ENCODE data around the gene OPALIN.

DNA sequence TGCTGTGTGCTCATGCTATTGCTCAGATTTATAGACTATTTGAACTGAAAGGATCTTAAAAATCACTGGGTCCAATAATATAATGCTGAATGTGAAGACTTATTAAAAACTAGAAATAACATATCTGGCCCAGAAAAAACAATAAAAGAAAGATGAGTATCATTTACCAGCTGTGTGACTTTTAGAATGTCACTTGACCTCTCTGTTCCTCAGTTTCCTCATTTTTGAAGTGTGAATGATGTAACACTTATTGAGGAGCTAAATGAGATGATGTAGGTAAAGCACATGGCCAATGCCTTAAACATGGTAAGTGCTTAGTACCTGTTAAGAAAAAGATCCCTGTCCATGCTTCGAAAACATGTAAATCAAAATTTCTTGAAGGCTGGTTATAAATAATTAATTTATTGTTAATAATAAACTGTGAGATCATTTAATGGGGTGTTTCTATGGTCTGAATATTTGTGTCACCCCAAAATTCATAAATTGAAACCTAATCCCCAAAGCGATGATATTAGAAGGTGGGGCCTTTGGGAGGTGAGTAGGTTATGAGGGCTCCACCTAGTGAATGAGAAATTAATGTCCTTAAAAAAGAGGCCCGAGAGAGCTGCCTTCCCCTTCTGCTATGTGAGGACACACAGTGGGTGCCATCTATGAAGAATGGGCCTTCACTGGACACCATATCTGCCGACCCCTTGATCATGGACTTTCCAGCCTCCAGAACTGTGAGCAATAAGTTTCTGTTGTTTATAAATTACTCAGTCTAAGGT, 41.6 kb downstream of the OPALIN start:
- TF ChIP-seq EZH2 (IDR thresholded peaks at IDR 0.05; ENCODE audit: borderline replicate concordance, low read depth, low read length, poor library complexity, severe bottlenecking): no peak
- TF ChIP-seq, protein P1, sequence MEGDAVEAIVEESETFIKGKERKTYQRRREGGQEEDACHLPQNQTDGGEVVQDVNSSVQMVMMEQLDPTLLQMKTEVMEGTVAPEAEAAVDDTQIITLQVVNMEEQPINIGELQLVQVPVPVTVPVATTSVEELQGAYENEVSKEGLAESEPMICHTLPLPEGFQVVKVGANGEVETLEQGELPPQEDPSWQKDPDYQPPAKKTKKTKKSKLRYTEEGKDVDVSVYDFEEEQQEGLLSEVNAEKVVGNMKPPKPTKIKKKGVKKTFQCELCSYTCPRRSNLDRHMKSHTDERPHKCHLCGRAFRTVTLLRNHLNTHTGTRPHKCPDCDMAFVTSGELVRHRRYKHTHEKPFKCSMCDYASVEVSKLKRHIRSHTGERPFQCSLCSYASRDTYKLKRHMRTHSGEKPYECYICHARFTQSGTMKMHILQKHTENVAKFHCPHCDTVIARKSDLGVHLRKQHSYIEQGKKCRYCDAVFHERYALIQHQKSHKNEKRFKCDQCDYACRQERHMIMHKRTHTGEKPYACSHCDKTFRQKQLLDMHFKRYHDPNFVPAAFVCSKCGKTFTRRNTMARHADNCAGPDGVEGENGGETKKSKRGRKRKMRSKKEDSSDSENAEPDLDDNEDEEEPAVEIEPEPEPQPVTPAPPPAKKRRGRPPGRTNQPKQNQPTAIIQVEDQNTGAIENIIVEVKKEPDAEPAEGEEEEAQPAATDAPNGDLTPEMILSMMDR (conservative IDR thresholded peaks at IDR 0.05; ENCODE audit: low read depth, low read length): no peak
